Activated CD4-positive, alpha-beta T cell treated with anti-CD3 and anti-CD28 coated beads, Interleukin-2, amount 10 ng/mL, durations not matched to agents 7 days and 5 days (primary cell): ENCODE data around the gene MICALL2. TPM values are rescaled to one million over a fixed set of nuclear protein-coding genes. Genes with fewer than 3 reads are reported as not detected.

Experiments used
- CTCF ChIA-PET: fragments of 350-600 bp; sonication (Branson Sonifier 250); formaldehyde crosslinking; loops from one replicate; lab custom pipeline; 2021; ENCODE audit warnings: antibody characterized with exemption; lab: Charles Lee
- POLR2A ChIA-PET: fragments of 350-600 bp; sonication (Branson Sonifier 250); formaldehyde crosslinking; loops from one replicate; lab custom pipeline; 2021; ENCODE audit warnings: antibody characterized with exemption; lab: Charles Lee
- DNase-seq: peaks from one replicate; pipeline ENCODE4 v3.0.0-alpha.2; 2020
- H3K27ac Mint-ChIP-seq: one replicate; pipeline ENCODE4 v1.8.0; 2021; ENCODE audit warnings: mild to moderate bottlenecking, moderate library complexity, mixed read lengths
- H3K27me3 Mint-ChIP-seq: one replicate; pipeline ENCODE4 v1.8.0; 2021; ENCODE audit warnings: mixed read lengths
- H3K36me3 Mint-ChIP-seq: one replicate; pipeline ENCODE4 v1.8.0; 2021; ENCODE audit warnings: low read depth, mixed read lengths
- H3K4me1 Mint-ChIP-seq: one replicate; pipeline ENCODE4 v1.8.0; 2021; ENCODE audit warnings: mixed read lengths
- H3K4me3 Mint-ChIP-seq: one replicate; pipeline ENCODE4 v1.8.0; 2021; ENCODE audit warnings: mild to moderate bottlenecking, moderate library complexity, mixed read lengths
- H3K9me3 Mint-ChIP-seq: one replicate; pipeline ENCODE4 v1.8.0; 2021; ENCODE audit warnings: mixed read lengths
- total RNA-seq, 2 experiments: library from RNA; stranded (reverse); gene quantifications; one replicate each; pipeline ENCODE4 v1.2.3, GENCODE V29; 2021

MICALL2 gene
- total RNA-seq, 2 experiments from 2014 or later, result 2.1 to 2.7 TPM

- ChIA-PET CTCF (interaction anchor here (1.0 kb wide), 2 partner anchors 9 to 221 kb away, joined by 3 to 4 read pairs; no protein-coding TSS in a partner anchor), POLR2A (interaction anchor here (0.9 kb wide), 1 partner anchor 10 kb away, joined by 3 read pairs; no protein-coding TSS in a partner anchor)
- Mint-ChIP-seq H3K4me3 (no peak overlapping the region), H3K4me1 (peaks cover 4% of the 10 kb centered on the region), H3K36me3 (no peaks in the 10 kb centered on the region), H3K27ac (no peak overlapping the region), H3K9me3 (no peaks in the 10 kb centered on the region), H3K27me3 (peaks cover 24% of the 10 kb centered on the region)
- no peak for DNase-seq
These were observed 54.8 kb downstream of the MICALL2 start for GRCh38 chr7:1404460-1404809.

- H3K27me3 Mint-ChIP-seq, result peaks cover 24% of the 10 kb centered on the region
- H3K36me3 Mint-ChIP-seq, result no peaks in the 10 kb centered on the region
- POLR2A ChIA-PET, result interaction anchor here (0.9 kb wide), 1 partner anchor 9 kb away, joined by 3 read pairs; no protein-coding TSS in a partner anchor
These were observed 55.4 kb downstream of the MICALL2 start for GRCh38 chr7:1403638-1404459.

GRCh38 chr7:1402791-1403637 is 56.3 kb downstream of the MICALL2 start:
- peaks cover 24% of the 10 kb centered on the region for H3K27me3 Mint-ChIP-seq
- ChIA-PET CTCF (interaction anchor here (1.0 to 1.5 kb wide), 4 partner anchors 10 to 30 kb away, joined by 3 to 5 read pairs (median 4); no protein-coding TSS in a partner anchor), POLR2A (no interaction called here)
- peaks cover 4% of the 10 kb centered on the region for H3K4me1 Mint-ChIP-seq
- no peaks in the 10 kb centered on the region for H3K9me3 Mint-ChIP-seq
- no peak for DNase-seq
- no peaks in the 10 kb centered on the region for H3K36me3 Mint-ChIP-seq
- H3K4me3 Mint-ChIP-seq, result no peak overlapping the region
- no peak overlapping the region for H3K27ac Mint-ChIP-seq

More at GRCh38 chr7:1403638-1404459, 55.4 kb downstream of the MICALL2 start:
- CTCF ChIA-PET, result interaction anchor here (1.0 to 1.4 kb wide), 3 partner anchors 9 to 220 kb away, joined by 3 to 4 read pairs (median 4); no protein-coding TSS in a partner anchor
- Mint-ChIP-seq H3K9me3 (no peaks in the 10 kb centered on the region), H3K4me3 (no peak overlapping the region), H3K27ac (no peak overlapping the region), H3K4me1 (peaks cover 4% of the 10 kb centered on the region)
- no peak for DNase-seq

- H3K9me3 Mint-ChIP-seq, result no peaks in the 10 kb centered on the region
- peaks cover 4% of the 10 kb centered on the region for H3K4me1 Mint-ChIP-seq
- H3K27ac Mint-ChIP-seq, result no peak overlapping the region
- DNase-seq, result no peak
- ChIA-PET CTCF (interaction anchor here (1.3 to 1.5 kb wide), 2 partner anchors 11 to 31 kb away, joined by 4 to 5 read pairs; no protein-coding TSS in a partner anchor), POLR2A (no interaction called here)
- H3K27me3 Mint-ChIP-seq, result peaks cover 24% of the 10 kb centered on the region
- H3K36me3 Mint-ChIP-seq, result no peaks in the 10 kb centered on the region
- H3K4me3 Mint-ChIP-seq, result no peak overlapping the region
These were observed 57.0 kb downstream of the MICALL2 start for GRCh38 chr7:1402110-1402790.

GRCh38 chr7:1401011-1401410 is 58.3 kb downstream of the MICALL2 start:
- H3K36me3 Mint-ChIP-seq, result no peaks in the 10 kb centered on the region
- POLR2A ChIA-PET, result no interaction called here
- CTCF ChIA-PET, result interaction anchor here (1.5 kb wide), 1 partner anchor 32 kb away, joined by 4 read pairs; no protein-coding TSS in a partner anchor
- DNase-seq, result no peak
- no peak overlapping the region for H3K27ac Mint-ChIP-seq
- H3K4me3 Mint-ChIP-seq, result no peak overlapping the region
- H3K4me1 Mint-ChIP-seq, result peaks cover 4% of the 10 kb centered on the region
- H3K27me3 Mint-ChIP-seq, result peaks cover 24% of the 10 kb centered on the region
- H3K9me3 Mint-ChIP-seq, result no peaks in the 10 kb centered on the region

GRCh38 chr7:1400371-1400770 is 58.9 kb downstream of the MICALL2 start:
- Mint-ChIP-seq H3K4me1 (peaks cover 4% of the 10 kb centered on the region), H3K36me3 (no peaks in the 10 kb centered on the region), H3K9me3 (peaks cover under 1% of the 10 kb centered on the region), H3K4me3 (no peak overlapping the region), H3K27ac (no peak overlapping the region), H3K27me3 (peaks cover 24% of the 10 kb centered on the region)
- ChIA-PET POLR2A (no interaction called here), CTCF (interaction anchor here (1.0 kb wide), 1 partner anchor 12 kb away, joined by 3 read pairs; no protein-coding TSS in a partner anchor)
- DNase-seq, result no peak

GRCh38 chr7:1397491-1398327 is 61.6 kb downstream of the MICALL2 start:
- CTCF ChIA-PET, result interaction anchor here (2.5 kb wide), 1 partner anchor 15 kb away, joined by 5 read pairs; no protein-coding TSS in a partner anchor
- no peak for DNase-seq
- Mint-ChIP-seq H3K9me3 (peaks cover 2% of the 10 kb centered on the region), H3K4me1 (no peaks in the 10 kb centered on the region), H3K27ac (no peak overlapping the region), H3K4me3 (no peak overlapping the region), H3K27me3 (peaks cover 12% of the 10 kb centered on the region), H3K36me3 (no peaks in the 10 kb centered on the region)
- POLR2A ChIA-PET, result no interaction called here

GRCh38 chr7:1396195-1396594 is 63.1 kb downstream of the MICALL2 start:
- DNase-seq, result no peak
- Mint-ChIP-seq H3K36me3 (no peaks in the 10 kb centered on the region), H3K27ac (no peak overlapping the region), H3K9me3 (peaks cover 6% of the 10 kb centered on the region), H3K27me3 (peaks cover 4% of the 10 kb centered on the region), H3K4me1 (no peaks in the 10 kb centered on the region), H3K4me3 (no peak overlapping the region)
- ChIA-PET CTCF (interaction anchor here (2.5 kb wide), 1 partner anchor 16 kb away, joined by 5 read pairs; no protein-coding TSS in a partner anchor), POLR2A (no interaction called here)

- H3K4me3 Mint-ChIP-seq, result no peak overlapping the region
- no peaks in the 10 kb centered on the region for H3K27me3 Mint-ChIP-seq
- no peaks in the 10 kb centered on the region for H3K4me1 Mint-ChIP-seq
- DNase-seq, result no peak
- no peak overlapping the region for H3K27ac Mint-ChIP-seq
- ChIA-PET CTCF (no interaction called here), POLR2A (no interaction called here)
- H3K9me3 Mint-ChIP-seq, result peaks cover 7% of the 10 kb centered on the region
- H3K36me3 Mint-ChIP-seq, result no peaks in the 10 kb centered on the region
These were observed 63.8 kb downstream of the MICALL2 start for GRCh38 chr7:1395211-1396070.

GRCh38 chr7:1394371-1394770 is 64.9 kb downstream of the MICALL2 start:
- no peak overlapping the region for H3K27ac Mint-ChIP-seq
- no peaks in the 10 kb centered on the region for H3K36me3 Mint-ChIP-seq
- H3K4me1 Mint-ChIP-seq, result no peaks in the 10 kb centered on the region
- ChIA-PET CTCF (no interaction called here), POLR2A (interaction anchor here (0.7 kb wide), 1 partner anchor 10 kb away, joined by 3 read pairs; no protein-coding TSS in a partner anchor)
- H3K9me3 Mint-ChIP-seq, result peaks cover 7% of the 10 kb centered on the region
- no peaks in the 10 kb centered on the region for H3K27me3 Mint-ChIP-seq
- H3K4me3 Mint-ChIP-seq, result no peak overlapping the region
- no peak for DNase-seq

GRCh38 chr7:1393421-1393820 is 65.8 kb downstream of the MICALL2 start:
- no peak overlapping the region for H3K27ac Mint-ChIP-seq
- ChIA-PET POLR2A (no interaction called here), CTCF (no interaction called here)
- H3K9me3 Mint-ChIP-seq, result peaks cover 7% of the 10 kb centered on the region
- no peak for DNase-seq
- H3K4me3 Mint-ChIP-seq, result no peak overlapping the region
- no peaks in the 10 kb centered on the region for H3K36me3 Mint-ChIP-seq
- H3K27me3 Mint-ChIP-seq, result no peaks in the 10 kb centered on the region
- no peaks in the 10 kb centered on the region for H3K4me1 Mint-ChIP-seq
